HUES64 (cell line): ENCODE measurements around the gene GTF2IRD2.
"Not testable (repeated sequence)": the region's sequence is repeated elsewhere in the genome, so short reads cannot be mapped to it uniquely, and the experiment has no call there.

Experiments used
- H3K27ac ChIP-seq: 2 replicates; pipeline ENCODE4 v1.7.0; 2013; ENCODE audit warnings: low read depth, low read length, inconsistent platforms
- H3K27me3 ChIP-seq: 2 replicates; pipeline ENCODE4 v1.6.1; 2013; ENCODE audit warnings: mild to moderate bottlenecking, low read length; ENCODE audit not compliant: insufficient read depth
- H3K36me3 ChIP-seq: 2 replicates; pipeline ENCODE4 v1.6.1; 2013; ENCODE audit warnings: mild to moderate bottlenecking, low read length; ENCODE audit not compliant: insufficient read depth
- H3K4me1 ChIP-seq: 2 replicates; pipeline ENCODE4 v1.6.1; 2013; ENCODE audit warnings: mild to moderate bottlenecking, low read length, moderate library complexity; ENCODE audit not compliant: insufficient read depth
- H3K4me3 ChIP-seq: 2 replicates; pipeline ENCODE4 v1.5.1; 2013; ENCODE audit warnings: mild to moderate bottlenecking, low read length, moderate library complexity
- H3K9ac ChIP-seq: 2 replicates; pipeline ENCODE4 v1.6.1; 2013; ENCODE audit warnings: mild to moderate bottlenecking, low read depth, low read length
- H3K9me3 ChIP-seq: 2 replicates; pipeline ENCODE4 v1.6.1; 2013; ENCODE audit warnings: low read depth, low read length; ENCODE audit not compliant: insufficient read depth
- WGBS: fragments of 150-250, 120-280 bp; methylation state at CpG from one replicate; pipeline ENCODE4 v1.1.7; 2013; ENCODE audit warnings: missing lambda C conversion rate; 5-methylcytosine and 5-hydroxymethylcytosine counted together

GTF2IRD2 gene

DNA sequence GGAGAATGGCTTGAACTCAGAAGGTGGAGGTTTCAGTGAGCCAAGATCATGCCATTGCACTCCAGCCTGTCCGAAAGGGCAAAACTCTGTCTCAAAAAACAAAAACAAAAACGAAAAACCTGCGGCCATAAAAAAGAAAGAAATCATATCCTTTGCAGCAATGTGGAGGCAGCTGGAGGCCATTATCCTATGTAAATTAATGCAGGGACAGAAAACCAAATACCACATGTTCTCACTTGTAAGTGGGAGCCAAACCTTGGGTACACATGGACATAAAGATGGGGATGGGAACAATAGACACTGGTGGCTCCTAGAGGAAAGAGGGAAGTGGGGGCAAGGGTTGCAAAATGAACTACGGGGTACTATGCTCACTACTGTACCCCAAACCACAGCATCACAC lies 21.0 kb downstream of the GTF2IRD2 start:
- H3K27me3 ChIP-seq, H3K27ac ChIP-seq, H3K4me3 ChIP-seq, H3K9ac ChIP-seq, H3K36me3 ChIP-seq, H3K4me1 ChIP-seq, H3K9me3 ChIP-seq: not testable (repeated sequence)
- no CpG with 5 or more reads among the region's 4 CpGs for WGBS

DNA sequence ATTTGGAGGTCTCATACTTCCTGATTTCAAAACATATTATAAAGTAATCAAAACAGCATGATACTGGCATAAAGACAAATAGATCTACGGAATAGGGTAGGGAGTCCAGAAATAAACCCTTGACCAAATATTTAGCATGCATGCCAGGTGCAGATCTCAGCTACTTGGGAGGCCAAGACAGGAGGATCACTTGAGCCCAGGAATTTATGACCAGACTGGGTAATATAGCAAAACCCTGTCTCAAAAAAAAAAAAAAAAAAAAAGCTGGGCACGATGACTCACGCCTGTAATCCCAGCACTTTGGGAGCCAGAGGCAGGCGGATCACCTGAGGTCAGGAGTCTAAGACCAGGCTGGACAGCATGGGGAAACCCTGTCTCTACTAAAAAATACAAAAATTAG lies 21.4 kb downstream of the GTF2IRD2 start:
- H3K4me1 ChIP-seq, H3K9me3 ChIP-seq, H3K27ac ChIP-seq, H3K36me3 ChIP-seq, H3K4me3 ChIP-seq, H3K9ac ChIP-seq, H3K27me3 ChIP-seq: not testable (repeated sequence)
- no CpG with 5 or more reads among the region's 4 CpGs for WGBS

DNA sequence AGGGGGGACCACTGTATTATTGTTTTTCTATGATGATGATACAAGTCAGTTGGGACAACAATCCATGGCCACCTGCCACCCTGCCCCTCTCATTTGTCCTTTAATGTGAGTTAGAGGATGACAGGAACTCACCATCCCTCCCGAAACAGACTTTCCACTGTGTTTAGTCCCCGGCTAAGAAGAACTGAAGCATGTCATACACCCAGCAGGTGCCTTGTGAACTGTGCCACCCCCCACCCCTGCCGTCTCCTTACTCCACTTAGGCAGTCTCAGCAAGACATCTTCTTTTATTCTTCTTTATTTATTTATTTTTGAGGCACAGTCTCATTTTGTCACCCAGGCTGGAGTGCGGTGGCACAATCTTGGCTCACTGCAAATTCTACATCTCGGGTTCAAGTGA lies 30.1 kb downstream of the GTF2IRD2 start:
- not testable (repeated sequence) for H3K36me3 ChIP-seq, H3K9ac ChIP-seq, H3K27ac ChIP-seq, H3K4me1 ChIP-seq, H3K4me3 ChIP-seq, H3K9me3 ChIP-seq, H3K27me3 ChIP-seq
- no CpG with 5 or more reads among the region's 5 CpGs for WGBS

DNA sequence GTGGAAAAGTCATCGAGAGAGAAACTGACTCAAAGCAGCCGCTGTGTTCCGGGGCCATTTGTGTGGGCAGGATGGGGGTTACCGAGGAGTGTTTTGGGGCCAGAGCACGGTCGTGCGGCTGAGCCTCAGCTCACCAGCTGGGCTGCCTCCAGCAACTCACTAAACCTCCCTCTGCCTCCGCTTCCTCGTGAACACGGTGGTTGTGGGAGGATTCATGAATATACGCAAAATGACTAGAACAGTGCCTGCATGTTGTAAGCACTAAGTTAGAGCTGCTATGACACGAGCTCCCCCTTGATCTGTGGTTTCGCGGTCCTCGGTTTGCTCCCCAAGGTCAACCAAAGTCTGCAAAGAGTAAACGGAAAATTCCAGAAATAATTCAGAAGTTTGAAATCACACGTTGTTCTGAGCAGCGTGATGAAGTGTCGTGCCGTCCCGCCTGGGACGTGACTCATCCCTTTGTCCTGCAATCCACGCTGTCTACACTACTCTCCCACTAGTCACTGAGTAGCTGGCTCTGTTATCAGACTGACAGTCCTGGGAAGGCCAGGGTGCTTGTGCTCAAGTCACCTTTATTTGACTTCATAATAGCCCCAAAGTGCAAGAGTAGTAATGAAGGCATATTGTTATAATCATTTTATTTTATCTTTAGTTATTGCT lies 31.1 kb downstream of the GTF2IRD2 start:
- H3K27me3 ChIP-seq, H3K9ac ChIP-seq, H3K36me3 ChIP-seq, H3K27ac ChIP-seq, H3K9me3 ChIP-seq, H3K4me1 ChIP-seq, H3K4me3 ChIP-seq: not testable (repeated sequence)
- no CpG with 5 or more reads among the region's 23 CpGs for WGBS

DNA sequence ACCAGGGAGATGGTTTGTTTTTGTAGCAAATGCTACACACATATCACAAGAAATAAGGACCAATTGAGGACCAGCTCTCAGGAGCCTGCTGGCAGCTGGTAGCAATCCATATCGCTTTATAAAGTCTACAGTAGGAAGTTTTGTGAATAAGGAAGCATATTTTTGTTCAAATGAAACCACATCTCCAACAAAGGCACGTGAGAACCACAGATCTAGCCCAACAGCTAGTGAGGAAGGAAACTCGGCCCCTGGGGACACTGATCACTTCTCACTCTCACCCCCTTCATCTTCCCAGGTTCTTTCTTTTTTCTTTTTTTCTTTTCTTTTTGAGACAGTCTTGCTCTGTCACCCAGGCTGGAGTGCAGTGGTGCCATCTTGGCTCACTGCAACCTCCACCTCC lies 35.5 kb downstream of the GTF2IRD2 start:
- WGBS, result no CpG with 5 or more reads among the region's 3 CpGs
- H3K4me3 ChIP-seq, H3K9me3 ChIP-seq, H3K36me3 ChIP-seq, H3K9ac ChIP-seq, H3K4me1 ChIP-seq, H3K27ac ChIP-seq, H3K27me3 ChIP-seq: not testable (repeated sequence)

DNA sequence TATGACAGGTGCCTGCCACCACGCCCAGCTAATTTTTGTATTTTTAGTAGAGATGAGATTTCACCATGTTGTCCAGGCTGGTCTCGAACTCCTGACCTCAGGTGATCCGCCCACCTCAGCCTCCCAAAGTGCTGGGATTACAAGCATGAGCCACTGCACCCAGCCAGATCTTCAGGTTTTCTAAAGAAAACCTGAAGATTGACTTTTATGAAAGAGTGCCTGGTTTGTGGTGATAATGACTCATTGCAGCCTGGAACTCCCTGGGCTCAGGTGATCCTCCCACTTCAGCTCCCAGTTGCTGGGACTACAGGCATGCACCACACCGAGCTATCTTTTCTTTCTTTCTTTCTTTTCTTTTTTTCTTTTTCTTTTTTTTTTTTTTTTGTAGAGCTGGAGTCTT lies 52.8 kb downstream of the GTF2IRD2 start:
- H3K27me3 ChIP-seq, H3K36me3 ChIP-seq, H3K27ac ChIP-seq, H3K9ac ChIP-seq, H3K4me3 ChIP-seq, H3K4me1 ChIP-seq, H3K9me3 ChIP-seq: not testable (repeated sequence)
- WGBS, result 100% methylated on average over 1 of the region's 4 CpGs

DNA sequence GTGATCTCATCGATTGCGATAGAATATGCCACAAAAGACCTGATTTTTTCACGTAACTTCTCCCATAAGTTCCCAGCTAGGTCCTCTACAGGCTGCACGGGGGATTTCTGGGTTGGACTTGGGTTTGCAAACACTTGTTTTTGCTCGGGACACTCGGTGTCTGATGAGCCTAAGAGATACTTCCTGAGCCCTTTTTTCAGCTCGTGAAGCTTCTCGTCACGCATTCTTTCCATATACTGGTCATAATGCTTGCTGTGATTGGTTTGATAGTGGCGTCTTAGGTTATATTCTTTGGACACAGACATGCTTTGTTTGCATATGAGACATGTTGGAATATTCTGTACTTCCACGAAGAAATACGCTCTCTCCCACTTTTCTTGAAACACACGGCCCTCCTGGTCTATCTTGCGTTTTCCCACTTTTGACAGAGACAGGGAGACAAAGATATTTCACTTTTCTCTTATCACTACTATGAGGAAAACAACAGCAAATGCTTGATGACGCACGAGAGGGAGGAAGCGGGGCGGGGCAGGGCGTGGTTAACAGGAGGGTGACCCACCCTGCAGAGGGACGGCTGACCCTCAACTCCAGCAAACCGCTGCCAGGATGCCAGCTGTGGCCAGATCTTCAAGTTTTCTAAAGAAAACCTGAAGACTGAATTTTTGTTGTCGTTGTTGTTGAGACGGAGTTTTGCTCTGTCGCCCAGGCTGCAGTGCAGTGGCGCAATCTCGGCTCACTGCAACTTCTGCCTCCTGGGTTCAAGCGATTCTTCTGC lies 53.4 kb downstream of the GTF2IRD2 start:
- H3K4me1 ChIP-seq, H3K36me3 ChIP-seq, H3K27me3 ChIP-seq, H3K4me3 ChIP-seq, H3K9ac ChIP-seq, H3K27ac ChIP-seq, H3K9me3 ChIP-seq: not testable (repeated sequence)
- 90% methylated on average over 11 of the region's 27 CpGs for WGBS

DNA sequence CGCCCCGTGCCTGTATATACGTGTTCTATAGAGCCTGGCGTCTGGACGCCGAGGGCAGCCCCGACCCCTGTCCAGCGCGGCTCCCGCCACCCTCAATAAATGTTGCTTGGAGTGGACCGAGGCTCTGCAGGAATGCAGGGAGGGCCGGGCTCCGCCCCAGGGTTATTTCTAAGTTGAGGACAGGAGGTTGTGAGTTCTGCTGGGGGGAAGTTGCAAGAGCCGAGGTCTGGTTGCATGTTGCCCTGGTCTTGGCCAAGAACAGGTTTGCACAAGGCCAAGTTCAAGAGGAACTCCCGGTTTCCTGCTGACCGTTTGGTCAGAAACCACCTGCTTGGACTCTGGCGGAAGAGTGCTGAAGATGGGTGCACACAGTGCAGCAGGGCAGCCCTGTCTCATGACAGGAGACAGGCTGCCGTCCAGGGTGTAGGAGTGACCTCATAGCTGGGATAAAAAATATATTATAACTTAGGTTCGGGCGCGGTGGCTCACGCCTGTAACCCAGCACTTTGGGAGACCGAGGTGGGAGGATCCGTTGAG lies 62.1 kb downstream of the GTF2IRD2 start:
- H3K9ac ChIP-seq, H3K9me3 ChIP-seq, H3K36me3 ChIP-seq, H3K27ac ChIP-seq, H3K4me1 ChIP-seq, H3K4me3 ChIP-seq, H3K27me3 ChIP-seq: not testable (repeated sequence)
- whole genome bisulfite sequencing, result no CpG with 5 or more reads among the region's 24 CpGs

DNA sequence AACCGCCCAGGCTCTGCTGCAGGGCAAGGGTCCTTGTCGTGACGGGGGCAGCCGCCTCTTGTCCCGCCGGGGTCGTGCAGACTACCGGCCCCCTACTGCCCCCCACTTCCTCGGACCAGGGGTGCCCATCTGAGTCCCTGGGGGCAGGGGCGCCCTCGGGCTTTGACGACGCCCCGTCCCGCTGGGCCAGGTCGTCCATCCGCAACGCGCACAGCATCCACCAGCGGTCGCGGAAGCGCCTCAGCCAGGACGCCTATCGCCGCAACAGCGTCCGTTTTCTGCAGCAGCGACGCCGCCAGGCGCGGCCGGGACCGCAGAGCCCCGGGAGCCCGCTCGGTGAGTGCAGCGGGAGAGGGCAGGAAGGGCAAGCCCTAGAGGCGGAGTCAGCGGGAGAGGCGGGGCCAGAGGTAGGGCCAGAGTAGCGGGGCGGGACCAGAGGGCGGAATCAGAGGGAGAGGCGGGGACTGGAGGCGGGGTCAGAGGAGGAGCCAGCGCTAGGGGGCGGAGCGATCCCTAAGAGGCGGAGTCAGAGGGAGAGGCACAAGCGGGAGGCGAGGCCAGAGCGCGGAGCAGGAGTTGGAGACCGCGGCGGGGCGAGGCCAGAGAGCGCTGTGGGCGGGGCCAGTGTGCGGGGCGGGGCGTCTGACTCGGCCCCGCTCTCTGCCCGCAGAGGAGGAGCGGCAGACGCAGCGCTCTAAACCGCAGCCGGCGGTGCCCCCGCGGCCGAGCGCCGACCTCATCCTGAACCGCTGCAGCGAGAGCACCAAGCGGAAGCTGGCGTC lies 62.8 kb downstream of the GTF2IRD2 start:
- not testable (repeated sequence) for H3K27ac ChIP-seq, H3K4me1 ChIP-seq, H3K9ac ChIP-seq, H3K9me3 ChIP-seq, H3K36me3 ChIP-seq, H3K27me3 ChIP-seq
- H3K4me3 ChIP-seq, result peak overlapping the region; percentile 43
- WGBS, result 1% methylated on average over 18 of the region's 82 CpGs

DNA sequence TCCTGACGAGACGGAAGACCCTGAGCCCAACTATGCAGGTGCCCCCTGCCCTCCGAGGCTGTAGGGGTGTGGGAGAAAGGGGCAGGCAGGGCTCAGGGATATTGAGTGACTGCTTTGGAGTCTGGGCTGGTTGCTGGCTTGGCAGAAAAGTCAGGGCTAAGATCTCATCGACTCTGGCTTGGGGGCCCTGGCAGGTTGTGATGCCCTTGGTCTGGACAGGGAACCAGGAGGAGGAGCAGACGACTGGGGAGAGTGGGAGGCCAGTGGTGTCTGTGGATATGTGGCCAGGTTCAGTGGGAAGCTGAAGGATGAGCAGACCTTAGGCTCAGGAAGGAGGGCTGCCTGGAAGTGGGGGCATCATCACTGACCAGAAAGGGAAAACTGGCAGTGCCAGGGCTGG lies 67.8 kb downstream of the GTF2IRD2 start:
- not testable (repeated sequence) for H3K27ac ChIP-seq, H3K4me3 ChIP-seq, H3K36me3 ChIP-seq, H3K9ac ChIP-seq, H3K4me1 ChIP-seq, H3K27me3 ChIP-seq, H3K9me3 ChIP-seq
- 93% methylated on average over 4 of the region's 5 CpGs for WGBS

DNA sequence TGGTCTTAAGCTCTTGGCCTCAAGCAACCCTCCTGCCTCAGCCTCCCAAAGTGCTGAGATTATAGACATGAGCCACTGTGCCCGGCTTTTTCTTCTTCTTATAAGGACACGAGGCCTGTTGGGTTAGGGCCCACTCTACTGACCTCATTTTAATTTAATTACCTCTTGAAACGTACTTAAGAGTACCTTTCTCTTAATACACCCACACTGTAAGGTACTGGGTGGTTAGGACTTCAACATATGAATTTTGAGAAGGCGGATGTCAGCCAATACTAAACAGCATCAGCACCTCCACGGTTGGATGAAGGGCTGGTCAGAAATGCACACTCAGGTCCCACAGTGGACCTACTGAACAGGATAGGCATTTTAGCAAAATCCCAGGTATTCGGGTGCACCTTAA lies 69.7 kb downstream of the GTF2IRD2 start:
- H3K4me3 ChIP-seq, H3K4me1 ChIP-seq, H3K27me3 ChIP-seq, H3K27ac ChIP-seq, H3K9me3 ChIP-seq, H3K9ac ChIP-seq, H3K36me3 ChIP-seq: not testable (repeated sequence)
- WGBS, result no CpG with 5 or more reads among the region's 6 CpGs
